AG08396 (cell line): ENCODE measurements around the gene C12orf57.
A peak's percentile ranks its signal among the peaks of the same experiment; 100 is the strongest.

Experiments
- DNase-seq: peaks from one replicate; pipeline ENCODE4 v3.0.0; 2012; ENCODE audit warnings: low spot score, mixed read lengths

Gene C12orf57

DNA sequence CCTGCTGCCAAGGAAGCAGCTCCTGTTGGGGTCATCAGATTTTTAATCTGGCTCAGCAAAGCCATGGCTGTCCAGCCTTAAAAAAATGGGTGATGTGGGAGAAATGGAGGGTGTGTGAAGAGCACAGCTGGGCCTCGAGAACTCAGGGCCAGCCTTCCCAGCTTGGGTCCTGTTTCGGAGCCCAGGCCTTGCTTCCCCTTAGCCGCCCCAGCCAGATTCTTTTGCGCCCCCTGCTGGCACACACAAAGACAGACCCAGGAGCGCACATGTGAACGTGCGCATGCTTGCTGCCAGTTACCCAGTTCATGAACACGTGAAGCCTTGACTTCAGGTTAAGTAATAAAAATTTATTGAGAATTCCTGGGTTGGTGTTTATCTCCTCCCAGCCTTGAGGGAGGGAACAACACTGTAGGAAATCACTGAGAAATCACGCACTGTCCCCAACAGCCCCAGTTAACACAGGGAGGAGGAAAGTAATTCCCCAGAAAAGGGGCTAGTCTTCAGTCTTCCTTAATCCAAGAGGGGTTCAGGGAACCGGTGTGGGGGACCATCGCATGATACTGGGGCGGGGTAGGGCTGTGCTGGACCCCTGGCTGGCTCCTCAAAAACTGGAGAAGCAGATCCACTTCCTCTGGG is 21.3 kb downstream of the C12orf57 start:
- DNase-seq, result peak; percentile 91

DNA sequence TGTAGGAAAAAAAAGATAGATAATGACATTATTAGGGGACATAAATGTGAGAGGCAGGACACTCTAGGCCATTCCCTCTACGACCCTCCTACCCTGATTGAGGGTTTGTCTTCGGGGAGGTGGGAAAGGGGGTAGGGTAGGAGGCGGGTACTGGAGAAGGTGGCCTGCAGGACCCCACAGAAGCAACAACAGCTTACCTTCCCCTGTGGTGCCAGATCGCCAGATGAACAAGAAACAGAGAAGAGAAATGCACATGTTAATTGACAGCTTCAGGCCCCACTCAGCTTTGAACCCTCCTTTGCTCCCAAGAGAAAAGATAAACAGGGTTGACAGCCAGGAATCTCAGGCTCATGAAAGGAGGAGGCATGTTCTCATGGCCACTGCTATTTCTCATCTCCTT is 21.9 kb downstream of the C12orf57 start:
- no peak for DNase-seq

DNA sequence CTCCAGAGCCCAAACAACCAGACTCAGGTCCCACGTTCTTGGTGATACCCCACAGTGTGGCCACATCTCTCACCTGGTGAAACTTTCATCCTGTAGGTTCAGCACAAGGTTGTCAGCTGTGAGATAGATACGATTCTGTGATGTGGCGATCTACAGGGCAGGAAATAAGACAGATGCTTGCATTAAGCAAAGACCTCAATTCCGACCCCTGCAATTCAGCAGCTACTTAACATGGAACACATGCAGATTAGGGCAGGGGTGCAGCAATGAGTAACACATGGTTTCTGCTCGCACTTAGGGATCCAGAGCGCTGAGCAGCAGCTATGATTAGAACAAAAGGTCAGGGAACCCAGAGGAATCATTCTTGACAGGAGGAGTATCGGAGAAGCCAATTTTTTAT is 22.5 kb downstream of the C12orf57 start:
- no peak for DNase-seq

DNA sequence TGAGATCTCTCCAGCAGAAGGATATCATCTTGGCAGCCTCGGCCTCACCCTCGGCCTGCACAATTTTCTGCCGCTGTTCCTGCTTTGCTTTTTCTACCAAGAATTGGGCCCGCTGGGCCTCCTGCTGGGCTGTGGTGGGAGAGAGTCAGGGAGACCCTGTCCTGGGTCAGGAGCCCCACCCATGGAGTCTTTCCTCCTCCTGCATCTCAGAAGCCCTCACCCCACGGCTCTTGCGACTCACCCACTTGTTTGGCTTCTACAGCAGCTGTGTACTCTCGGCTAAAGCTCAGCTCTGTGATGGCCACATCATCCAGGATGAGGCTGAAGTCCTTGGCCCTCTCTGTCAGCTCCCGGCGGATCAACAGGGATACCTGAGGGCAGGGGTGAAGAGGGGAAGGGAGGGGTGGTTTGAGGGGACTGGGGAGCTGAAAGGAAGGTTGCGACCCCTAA is 23.9 kb downstream of the C12orf57 start:
- no peak for DNase-seq

DNA sequence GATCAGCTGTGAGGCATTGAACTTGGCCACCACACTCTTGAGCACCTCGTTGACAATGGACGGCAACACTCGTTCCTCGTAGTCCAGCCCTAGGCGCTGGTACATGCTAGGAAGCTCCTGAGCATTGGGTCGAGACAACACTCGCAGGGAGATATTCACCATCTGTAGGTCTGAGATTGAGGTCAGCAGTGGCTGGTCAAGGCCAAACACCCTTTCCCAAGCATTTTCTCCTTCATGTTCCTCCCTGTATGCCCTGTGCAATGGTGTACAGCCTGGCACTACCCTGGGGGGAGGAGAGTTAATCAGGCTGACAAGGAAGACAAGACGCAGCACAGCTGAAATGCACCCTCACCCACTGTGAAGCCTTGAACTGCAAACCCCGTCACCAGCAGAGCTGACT is 24.6 kb downstream of the C12orf57 start:
- DNase-seq, result no peak

DNA sequence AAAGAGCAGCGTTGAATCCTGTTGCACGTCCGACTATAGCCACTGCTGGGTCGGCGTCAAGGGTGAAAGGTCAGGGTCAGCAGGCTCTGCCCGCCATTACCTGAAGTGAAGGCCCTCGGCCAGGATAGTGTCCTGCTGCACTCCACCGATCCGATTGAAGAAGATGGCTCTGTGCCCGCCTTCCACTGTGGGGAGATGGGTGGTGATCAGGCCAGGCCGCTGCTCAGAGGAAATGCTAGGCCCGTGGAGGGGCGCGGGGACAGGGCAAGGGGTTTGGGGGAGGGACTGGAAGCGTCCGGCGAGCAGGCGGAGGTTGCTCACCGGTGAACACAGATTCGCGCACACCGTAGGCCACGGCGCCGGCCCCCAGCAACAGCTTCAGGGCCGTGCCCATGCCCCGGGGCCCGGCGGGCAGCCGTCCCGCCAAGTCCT is 26.3 kb downstream of the C12orf57 start:
- DNase-seq, result no peak

DNA sequence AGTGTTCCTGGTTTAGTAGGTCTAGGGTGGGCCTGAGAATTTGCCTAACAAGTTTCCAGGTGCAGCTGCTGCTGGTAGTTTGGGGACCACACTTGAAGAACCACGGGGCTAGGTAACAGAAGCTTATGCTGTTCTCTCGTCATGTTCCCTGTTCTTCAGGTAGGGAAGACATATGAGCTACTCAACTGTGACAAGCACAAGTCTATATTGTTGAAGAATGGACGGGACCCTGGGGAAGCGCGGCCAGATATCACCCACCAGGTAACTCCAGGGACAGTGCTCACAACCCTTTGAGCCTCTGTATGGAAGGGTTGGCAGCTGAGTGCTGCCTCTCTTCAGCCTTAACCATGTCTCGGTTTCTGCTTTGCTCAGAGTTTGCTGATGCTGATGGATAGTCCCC is 30.4 kb downstream of the C12orf57 start:
- no peak for DNase-seq

DNA sequence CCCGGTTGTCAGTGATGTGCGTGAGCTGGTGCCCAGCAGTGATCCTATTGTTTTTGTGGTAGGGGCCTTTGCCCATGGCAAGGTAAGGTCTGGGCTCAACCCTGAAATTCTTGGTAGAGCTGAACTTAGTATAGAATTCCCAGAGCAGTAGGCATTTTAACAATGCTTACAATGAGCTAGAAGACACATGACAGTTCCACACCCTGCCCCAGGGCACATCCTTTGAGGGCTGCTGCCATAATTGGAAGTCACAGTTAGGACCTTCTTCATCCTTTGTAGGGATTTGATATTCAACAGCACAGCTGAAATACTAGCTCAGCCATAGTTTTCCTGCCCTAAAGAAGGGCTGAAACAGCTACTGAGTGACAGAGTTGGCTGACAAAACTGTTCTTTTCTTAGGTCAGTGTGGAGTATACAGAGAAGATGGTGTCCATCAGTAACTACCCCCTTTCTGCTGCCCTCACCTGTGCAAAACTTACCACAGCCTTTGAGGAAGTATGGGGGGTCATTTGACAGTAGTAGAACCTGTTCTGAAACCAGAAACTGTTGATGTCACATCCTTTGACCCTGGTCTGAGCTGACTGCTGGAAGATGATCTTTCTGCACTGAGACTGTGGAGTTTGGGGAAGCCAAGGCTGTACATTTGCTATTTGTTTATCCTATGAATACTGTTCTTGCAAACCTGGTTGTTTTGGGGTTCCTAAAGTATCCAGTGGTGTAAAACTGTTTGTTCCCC is 31.6 kb downstream of the C12orf57 start:
- no peak for DNase-seq

DNA sequence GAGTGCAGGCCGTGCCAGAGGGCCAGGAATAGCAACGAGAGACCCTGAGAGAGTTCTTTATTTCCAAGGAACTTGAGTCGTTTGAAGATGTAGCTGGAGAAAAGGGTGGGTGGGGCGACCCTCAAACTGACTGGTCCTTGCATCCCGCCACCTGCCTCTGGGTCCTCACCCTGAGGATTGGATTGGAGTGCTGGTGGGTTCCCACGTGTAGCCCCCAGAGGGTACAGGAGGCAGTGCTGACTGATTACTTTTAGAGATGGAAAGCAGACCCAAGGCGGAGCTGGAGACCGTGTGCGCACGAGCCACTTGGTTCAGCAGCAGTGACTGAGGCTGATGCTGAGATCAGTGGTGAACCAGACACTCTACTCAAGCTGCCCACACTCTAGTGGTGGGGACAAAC is 33.8 kb downstream of the C12orf57 start:
- DNase-seq, result no peak

DNA sequence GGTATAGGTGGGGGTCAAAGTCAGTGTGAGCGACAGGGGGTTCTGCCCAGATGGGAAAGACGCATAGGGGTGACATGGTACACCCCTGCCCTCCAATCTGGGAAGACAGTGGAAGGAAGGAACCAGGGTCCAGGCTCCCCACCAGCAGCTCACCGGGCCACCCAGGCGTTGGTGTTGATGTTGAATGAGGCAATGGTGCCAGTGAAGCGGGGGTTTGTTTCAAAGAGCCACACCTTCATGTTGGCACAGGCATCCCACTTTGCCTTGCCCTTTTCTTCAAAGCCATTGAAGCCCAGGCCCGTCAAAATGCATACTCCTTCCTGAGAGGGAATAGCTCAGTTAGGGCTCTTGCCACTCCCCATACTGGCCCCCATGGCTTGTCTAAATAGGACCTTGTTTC is 34.4 kb downstream of the C12orf57 start:
- DNase-seq, result no peak

DNA sequence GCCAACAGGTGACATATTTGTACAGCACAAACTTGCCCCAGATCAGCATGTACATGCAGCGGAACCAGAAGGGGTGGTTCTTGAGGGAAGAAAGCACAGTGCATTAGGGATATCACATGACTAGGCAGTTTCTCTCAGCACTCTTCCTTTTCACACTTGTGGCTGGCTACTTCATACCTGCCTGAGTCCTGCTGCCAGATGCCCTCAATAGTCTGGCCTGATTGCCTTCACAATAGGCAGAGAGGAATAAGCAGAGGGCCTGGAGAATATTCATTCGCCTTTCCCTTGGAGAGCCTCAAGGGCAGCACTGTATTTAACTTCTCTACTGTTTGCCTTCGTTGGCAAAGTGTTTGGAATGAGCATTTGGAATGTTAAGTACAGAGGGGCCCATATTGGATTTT is 34.8 kb downstream of the C12orf57 start:
- DNase-seq, result no peak

DNA sequence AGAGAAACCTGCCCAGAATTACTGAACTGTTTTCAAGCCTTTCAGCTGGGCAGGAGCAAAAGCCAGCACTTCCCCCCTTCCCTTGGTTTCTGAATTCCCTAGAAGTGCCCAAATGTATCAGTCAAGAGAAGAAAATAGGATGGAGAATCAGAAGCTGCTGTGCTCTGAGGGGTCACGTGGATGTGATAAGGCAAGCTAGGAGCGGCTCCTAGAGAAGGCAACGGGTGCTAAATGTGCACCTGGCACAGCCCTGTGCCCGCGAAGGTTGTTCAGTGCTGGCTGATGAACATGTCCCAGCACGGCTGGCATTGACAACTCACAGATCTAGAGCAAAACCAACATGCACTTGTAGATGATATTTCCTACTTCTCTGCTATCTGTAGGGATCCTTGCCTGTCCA is 35.2 kb downstream of the C12orf57 start:
- no peak for DNase-seq

DNA sequence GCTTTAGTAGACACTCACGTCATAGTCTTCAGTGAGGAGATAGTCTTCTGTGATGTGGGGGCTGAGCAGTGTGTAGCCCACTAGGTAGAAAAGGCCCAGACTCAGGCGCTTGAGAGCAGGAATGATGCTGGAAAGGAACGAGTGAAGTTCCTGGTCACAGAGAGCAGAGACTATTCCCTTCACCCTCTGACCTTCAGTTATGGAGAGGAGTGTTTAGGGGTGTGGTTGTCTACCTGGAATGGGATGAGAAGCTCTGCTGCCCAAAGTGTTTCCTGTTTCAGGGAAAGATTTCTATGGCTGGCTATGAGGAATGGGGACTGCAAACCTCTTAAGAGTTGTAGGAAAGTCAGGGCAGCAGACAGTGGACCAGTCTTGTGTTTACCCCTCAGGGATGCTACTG is 35.6 kb downstream of the C12orf57 start:
- DNase-seq, result no peak

DNA sequence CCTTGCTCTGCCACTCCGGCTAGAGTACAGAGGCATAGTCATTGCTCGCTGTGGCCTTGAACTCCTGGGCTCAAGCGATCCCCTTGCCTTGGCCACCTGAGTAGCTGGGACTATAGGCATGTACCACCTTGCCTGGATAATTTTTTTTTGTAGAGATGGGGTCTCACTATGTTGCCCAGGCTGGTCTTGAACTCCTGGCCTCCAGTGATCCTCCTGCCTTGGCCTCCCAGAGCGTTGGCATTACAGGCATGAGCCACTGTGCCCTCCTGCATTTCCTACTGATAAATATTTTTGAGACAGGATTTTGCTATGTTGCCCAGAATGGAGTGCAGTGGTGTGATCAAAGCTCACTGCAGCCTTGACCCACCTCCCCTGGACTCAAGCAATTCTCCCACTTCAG is 36.3 kb downstream of the C12orf57 start:
- DNase-seq, result no peak

DNA sequence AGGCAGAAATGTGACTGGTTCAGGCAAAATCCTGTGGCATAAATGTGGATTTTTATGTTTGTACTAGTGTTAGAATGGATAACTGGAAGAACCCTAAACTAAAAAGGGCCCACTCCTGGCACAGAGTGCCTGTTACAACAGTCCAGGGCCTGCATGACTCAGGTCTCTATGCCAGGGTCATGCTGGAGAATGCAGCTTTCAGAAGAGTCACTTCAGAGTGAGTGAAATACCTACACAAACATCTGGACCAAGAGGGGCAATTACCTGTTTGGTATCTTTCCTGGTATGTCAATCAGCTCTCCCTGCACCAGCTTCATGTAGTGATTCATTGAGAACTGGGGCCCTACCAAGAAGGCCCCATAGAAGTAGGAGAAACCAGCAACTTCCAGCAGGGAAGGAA is 36.9 kb downstream of the C12orf57 start:
- no peak for DNase-seq

DNA sequence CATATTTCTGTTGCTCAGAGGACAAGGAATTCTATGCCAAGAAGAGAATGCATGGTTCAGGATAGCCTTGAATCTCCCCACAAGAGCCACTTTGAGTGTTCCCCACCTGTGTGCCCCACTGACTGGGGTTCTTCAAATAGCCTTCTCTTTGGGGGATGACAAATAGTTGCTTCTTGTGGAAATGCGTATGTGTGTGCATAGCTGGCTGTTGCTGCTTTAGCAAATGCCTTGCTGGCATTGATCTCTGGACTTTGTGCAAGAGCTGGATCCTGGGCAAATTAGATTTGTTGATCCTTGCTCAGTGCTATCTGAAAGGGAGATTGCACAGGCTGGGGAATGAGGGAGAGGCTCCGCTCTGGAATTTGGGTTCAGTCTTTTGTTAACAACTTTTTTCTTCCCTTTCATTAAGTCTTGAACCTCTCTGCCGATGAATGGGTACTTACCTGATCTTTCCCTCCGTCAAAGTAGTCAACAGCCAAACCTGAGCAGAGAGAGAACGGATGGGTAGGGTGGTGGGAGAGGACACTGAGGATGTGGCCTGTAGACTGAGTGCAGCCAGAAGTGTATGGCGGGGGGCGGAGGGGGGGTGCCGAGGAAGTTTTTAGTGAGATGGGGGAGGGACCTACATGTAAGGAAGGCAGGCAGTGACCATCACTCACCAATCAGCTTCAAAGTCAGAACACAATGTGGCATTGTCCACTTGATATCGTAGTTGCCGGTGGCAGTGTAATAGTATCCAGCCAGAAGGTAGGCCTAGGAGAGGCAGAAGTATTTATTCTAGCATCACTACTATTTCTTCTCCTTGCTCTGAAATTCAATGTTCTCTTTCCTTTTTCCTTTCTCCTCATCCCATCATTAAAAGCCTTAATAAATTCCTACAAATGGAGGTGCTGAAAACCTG is 37.6 kb downstream of the C12orf57 start:
- no peak for DNase-seq

DNA sequence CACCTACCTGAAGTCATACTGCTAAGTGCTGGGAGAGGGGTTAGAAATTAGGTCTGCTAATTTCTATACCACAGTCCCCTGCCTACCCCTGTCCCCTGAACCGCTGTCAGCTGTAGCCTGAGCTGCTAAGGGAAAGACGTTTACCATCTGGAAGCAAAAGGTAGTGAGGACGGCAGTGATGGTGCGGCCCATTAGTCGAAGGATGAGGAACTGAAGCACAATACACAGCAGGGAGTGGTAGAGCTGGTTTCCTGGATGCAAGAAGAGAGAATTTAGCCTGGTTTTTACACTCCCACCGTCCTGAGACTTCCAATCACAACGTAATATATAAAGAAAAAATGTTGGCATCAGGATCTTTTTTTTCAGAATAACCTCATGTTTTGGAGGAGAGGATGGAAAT is 38.7 kb downstream of the C12orf57 start:
- DNase-seq, result no peak

DNA sequence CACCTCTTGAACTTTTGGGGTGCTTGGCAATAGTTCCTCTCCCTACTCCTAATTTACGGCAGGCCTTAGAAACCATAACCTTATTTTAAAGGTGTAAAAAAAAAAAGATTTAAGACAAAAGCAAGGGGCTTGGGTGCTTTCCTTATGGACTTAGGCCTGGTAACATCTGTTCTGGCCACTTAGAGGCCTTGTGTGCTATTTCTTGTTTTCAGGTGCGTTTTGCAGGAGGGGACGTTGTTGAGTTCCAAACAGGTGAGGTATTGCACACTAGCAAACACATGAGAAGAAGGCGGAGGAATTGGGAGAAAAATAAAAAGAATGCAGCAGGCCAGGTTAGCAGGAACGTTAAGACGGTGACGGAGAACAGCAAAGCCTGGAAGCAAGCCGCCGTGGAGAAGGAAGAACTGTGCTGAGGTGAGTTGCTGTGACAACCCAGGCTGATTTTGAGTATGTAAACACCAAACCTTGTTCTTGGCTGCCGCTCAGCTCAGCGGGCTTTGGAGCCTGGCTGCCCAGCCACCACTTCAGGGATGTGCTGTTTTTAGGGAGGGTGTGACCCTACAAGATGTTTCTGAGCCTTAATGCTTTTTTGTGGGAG is 44.2 kb downstream of the C12orf57 start:
- DNase-seq, result no peak
